Fibroblast of villous mesenchyme (primary cell): ENCODE measurements around the gene ABL1. TPM values are rescaled to one million over a fixed set of nuclear protein-coding genes. Genes with fewer than 3 reads are reported as not detected.
A peak's percentile ranks its signal among the peaks of the same experiment; 100 is the strongest.

ENCODE experiments used
- DNase-seq: peaks from one replicate; pipeline ENCODE4 v3.0.0-alpha.2; 2010; ENCODE audit warnings: low read depth
- H3K4me3 ChIP-seq: 2 replicates; pipeline ENCODE4 v1.5.1; 2011; ENCODE audit warnings: low read depth, mild to moderate bottlenecking, low read length
- total RNA-seq: library from RNA; depleted of rRNA; stranded (reverse); fragments of >200 nt; gene quantifications from 2 replicates; pipeline ENCODE4 v1.2.3, GENCODE V29; 2012
- TF ChIP-seq, protein P1 (sequence below): IDR thresholded peaks from 2 replicates; pipeline ENCODE4 v1.5.1; 2012; ENCODE audit warnings: low read depth, mild to moderate bottlenecking, low read length; ENCODE audit not compliant: insufficient read depth

The ABL1 gene
- total RNA-seq, 1 donor, result 57.4 TPM

DNA sequence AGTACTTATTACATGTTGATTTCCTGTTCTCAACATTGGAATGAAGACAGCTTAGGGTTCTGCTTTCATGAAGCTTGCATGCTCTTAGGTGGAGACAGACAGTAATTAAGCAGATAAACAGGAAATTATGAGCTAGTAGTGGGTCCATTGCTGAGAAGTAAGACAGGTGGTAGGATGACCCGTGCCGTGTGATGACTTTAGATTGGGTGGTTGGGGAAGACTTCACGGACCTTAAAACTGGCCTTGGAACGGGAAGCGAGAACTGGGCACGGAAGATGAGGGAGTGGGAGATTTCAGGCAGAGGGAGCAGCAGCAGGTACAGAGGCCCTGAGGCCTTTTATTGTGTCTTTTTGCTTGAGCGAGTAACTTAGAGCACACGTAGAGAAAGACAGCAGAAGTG, 27.2 kb downstream of the ABL1 start:
- DNase-seq, result no peak
- TF ChIP-seq, protein P1, sequence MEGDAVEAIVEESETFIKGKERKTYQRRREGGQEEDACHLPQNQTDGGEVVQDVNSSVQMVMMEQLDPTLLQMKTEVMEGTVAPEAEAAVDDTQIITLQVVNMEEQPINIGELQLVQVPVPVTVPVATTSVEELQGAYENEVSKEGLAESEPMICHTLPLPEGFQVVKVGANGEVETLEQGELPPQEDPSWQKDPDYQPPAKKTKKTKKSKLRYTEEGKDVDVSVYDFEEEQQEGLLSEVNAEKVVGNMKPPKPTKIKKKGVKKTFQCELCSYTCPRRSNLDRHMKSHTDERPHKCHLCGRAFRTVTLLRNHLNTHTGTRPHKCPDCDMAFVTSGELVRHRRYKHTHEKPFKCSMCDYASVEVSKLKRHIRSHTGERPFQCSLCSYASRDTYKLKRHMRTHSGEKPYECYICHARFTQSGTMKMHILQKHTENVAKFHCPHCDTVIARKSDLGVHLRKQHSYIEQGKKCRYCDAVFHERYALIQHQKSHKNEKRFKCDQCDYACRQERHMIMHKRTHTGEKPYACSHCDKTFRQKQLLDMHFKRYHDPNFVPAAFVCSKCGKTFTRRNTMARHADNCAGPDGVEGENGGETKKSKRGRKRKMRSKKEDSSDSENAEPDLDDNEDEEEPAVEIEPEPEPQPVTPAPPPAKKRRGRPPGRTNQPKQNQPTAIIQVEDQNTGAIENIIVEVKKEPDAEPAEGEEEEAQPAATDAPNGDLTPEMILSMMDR, result no peak
- no peak overlapping the region for H3K4me3 ChIP-seq

DNA sequence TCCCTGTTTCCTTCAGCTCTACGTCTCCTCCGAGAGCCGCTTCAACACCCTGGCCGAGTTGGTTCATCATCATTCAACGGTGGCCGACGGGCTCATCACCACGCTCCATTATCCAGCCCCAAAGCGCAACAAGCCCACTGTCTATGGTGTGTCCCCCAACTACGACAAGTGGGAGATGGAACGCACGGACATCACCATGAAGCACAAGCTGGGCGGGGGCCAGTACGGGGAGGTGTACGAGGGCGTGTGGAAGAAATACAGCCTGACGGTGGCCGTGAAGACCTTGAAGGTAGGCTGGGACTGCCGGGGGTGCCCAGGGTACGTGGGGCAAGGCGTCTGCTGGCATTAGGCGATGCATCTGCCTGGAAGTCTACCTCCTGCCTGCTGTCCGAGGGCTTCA, 27.7 kb downstream of the ABL1 start:
- H3K4me3 ChIP-seq, result no peak overlapping the region
- no peak for DNase-seq
- TF ChIP-seq, protein P1, result no peak

DNA sequence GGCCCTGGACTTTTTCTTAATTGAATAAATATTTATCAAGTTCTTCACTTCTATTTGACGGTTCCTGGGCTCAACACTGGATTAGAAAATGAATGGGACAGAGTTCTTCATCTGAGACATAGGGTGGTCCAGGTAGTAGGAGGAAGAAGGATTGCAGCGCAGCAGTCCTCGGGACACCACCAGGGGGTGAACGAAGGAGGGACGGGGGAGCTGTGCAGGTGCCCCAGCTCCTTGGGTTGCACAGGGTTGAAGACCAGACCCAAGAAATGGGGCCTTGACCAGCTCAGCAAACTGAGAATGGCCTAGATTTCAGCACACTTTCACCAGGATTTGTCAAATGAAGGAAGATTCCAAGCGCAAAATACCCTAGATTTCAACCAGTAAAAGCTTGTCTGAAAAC, 29.5 kb downstream of the ABL1 start:
- no peak for DNase-seq
- TF ChIP-seq, protein P1, result no peak

DNA sequence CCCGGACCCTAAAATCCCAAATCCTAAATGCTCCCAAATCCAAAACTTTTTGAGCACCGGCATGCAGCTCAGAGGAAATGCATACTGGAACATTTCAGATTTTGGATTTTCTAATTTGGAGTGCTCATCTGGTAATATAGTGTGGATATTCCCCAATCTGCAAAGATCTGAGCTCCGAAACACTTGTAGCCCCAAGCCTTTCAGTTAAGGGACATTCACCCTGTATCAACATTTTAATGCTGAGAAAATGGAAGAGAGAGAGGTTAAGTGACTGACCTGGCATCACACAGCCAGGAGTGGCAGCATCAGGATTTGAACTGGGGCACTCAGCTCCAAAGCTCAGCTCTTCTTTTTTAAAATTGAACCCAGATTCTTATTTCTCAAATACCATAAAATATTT, 30.9 kb downstream of the ABL1 start:
- DNase-seq, result no peak
- TF ChIP-seq, protein P1, result no peak

More for the DNA sequence above, 29.5 kb downstream of the ABL1 start:
- no peak overlapping the region for H3K4me3 ChIP-seq

DNA sequence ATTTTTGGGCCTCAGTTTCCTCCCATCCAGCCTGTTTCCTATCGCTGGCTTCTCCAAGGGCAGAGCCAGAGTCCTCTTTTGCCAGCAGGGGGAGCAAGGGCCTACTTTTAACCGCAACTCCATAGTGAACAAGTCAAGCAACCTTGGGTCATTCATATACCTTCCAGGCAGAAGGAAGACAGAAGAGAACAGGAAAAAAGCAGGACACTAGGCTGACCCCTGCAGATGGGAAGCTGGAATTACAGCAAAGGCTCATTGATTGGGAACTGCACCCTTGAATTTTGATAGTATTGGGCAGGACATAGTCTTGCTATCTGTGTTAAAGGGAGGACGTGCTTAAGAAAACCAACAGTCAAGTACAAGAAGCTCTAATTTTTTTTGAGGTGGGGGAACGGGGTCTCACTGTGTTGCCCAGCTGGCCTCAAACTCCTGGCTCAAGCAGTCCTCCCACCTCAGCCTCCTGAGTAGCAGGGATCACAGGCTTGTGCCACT, 31.5 kb downstream of the ABL1 start:
- peak; percentile 89 for DNase-seq
- TF ChIP-seq, protein P1, result peak; percentile 98
- no peak overlapping the region for H3K4me3 ChIP-seq

More for the DNA sequence above, 30.9 kb downstream of the ABL1 start:
- no peak overlapping the region for H3K4me3 ChIP-seq

DNA sequence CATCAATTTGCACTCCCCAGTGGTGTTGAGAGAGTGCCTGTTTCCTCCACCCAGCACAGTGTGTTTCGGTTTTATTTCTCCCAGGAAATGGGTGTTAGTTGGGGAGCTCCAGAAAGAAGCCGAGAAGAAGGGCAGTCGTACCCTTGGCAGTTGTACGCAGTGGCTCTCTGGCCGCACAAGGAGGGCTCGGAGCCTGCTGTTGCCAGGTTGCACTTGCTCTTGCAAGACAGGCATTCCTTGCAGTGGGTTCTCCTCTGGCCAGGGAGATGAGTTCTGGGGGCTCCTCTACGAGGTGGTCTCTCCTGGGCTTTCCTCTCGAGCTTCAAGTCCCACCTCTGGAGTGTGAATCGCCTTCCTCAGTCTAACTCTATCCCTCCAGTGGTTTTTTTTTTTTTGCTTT, 32.5 kb downstream of the ABL1 start:
- H3K4me3 ChIP-seq, result no peak overlapping the region
- TF ChIP-seq, protein P1, result no peak
- no peak for DNase-seq

DNA sequence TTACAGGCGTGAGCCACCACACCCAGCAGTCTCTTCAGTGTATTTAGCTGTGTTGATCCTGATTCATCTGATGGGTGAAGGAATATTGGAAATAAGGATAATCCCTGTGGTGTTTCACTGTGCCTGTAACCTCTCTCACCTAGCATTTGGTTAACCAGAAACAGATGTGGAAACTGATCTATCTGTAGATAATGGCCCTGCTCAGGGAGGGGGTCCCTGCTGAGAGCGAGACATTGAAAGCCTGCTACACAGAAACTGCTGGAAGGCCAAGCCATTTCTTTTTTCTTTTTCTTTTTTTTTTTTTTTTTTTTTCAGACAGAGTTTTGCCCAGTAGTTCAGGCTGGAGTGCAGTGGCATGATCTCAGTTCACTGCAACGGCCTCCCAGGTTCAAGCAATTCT, 33.2 kb downstream of the ABL1 start:
- DNase-seq, result no peak
- no peak overlapping the region for H3K4me3 ChIP-seq
- TF ChIP-seq, protein P1, result no peak
